GM12892 (cell line): ENCODE measurements around the gene KCNMA1.

ENCODE experiments used
- POLR2A ChIP-seq: IDR thresholded peaks from 2 replicates; pipeline ENCODE4 v1.6.1; 2011; ENCODE audit warnings: low read depth, low read length, control low read depth
- POLR2AphosphoS5 ChIP-seq: IDR thresholded peaks from 2 replicates; pipeline ENCODE4 v1.6.1; 2011; ENCODE audit warnings: low read depth, low read length, control low read depth

- no peak for TF ChIP-seq POLR2AphosphoS5
- TF ChIP-seq POLR2A = no peak
Measured at GRCh38 chr10:77305650-77306632, 331.7 kb downstream of the KCNMA1 start.
